ENCODE measurements around the gene AFAP1L2. TPM values are rescaled to one million over a fixed set of nuclear protein-coding genes. Genes with fewer than 3 reads are reported as not detected.

Gene AFAP1L2
- total RNA-seq, 1 donor from 2014 or later, result 5.7 TPM

DNA sequence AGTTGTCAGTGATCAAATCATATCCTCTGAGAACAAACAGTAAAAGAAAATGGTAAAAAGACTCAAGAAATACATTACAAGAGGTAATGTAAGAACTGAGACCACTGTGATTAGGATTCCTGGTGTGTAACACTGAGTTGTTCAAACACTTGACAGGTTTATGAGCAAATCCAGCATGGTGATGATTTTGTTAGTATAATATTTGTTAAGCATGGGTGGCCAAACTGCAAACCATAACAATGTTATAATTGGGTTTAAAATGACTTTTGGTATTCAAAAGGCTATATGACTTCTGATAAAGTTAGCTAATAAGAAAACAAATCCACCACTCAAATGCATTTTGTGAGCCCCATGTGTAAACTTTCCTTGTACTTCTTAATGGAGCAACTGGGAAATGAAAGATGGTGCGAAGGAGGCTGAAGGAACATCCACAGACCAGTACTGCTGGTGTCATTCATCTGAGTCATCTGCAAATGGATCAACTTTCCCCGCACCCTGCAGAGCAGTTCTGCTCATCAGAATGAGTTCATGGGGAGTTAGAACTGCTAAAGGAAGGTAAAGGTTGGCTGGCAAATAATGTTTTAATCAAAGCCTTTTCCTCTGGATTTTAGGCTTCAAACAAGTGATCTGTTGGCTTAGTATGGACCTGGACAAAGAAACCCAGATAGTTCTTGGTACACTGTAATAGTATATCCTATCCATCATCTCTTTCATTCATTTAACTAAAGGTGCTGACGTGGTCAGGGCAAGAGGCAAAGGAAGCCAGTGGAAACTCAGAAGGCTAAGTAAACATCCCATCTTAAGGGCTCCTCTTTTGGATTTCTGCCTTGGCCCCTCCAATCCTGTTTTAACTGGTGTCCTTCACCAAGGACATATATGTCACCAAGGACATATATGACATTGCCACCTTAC is 45.0 kb downstream of the AFAP1L2 start:
- H3K36me3 Mint-ChIP-seq (ENCODE audit: unreplicated experiment), result peaks cover 3% of the 10 kb centered on the region
- no peak overlapping the region for H3K4me3 Mint-ChIP-seq (ENCODE audit: unreplicated experiment)

DNA sequence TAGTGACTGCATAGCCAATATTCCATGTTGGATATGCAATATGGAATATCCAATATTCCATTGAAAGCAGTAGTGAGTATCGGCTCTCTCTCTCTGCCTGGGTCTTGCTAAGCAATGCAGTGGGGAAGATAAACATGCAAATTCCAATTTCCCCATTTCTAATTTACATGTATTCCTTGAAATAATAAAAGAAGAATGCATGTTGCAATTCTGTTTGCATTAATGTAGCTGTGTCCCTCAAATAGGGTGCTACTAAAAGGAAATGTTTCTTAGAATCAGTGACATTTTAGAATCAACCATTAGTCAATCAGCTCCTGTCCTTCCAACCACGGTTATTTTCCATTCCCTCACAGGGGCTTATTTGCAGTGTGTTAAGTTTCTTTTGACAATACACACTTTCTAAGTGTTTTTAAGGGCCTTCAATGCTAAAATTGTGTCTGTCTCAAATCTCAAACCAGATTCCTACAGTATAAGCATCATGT is 46.7 kb downstream of the AFAP1L2 start:
- DNase-seq (ENCODE audit: extremely low spot score, unreplicated experiment), result no peak
- Mint-ChIP-seq H3K27me3 (ENCODE audit: unreplicated experiment) (no peaks in the 10 kb centered on the region), H3K36me3 (ENCODE audit: unreplicated experiment) (peaks cover 3% of the 10 kb centered on the region), H3K9me3 (ENCODE audit: unreplicated experiment) (no peaks in the 10 kb centered on the region), H3K4me1 (ENCODE audit: unreplicated experiment) (peaks cover 49% of the 10 kb centered on the region), H3K27ac (ENCODE audit: unreplicated experiment) (peak overlapping the region; percentile 82), H3K4me3 (ENCODE audit: unreplicated experiment) (no peak overlapping the region)
- TF ChIP-seq, protein P1, sequence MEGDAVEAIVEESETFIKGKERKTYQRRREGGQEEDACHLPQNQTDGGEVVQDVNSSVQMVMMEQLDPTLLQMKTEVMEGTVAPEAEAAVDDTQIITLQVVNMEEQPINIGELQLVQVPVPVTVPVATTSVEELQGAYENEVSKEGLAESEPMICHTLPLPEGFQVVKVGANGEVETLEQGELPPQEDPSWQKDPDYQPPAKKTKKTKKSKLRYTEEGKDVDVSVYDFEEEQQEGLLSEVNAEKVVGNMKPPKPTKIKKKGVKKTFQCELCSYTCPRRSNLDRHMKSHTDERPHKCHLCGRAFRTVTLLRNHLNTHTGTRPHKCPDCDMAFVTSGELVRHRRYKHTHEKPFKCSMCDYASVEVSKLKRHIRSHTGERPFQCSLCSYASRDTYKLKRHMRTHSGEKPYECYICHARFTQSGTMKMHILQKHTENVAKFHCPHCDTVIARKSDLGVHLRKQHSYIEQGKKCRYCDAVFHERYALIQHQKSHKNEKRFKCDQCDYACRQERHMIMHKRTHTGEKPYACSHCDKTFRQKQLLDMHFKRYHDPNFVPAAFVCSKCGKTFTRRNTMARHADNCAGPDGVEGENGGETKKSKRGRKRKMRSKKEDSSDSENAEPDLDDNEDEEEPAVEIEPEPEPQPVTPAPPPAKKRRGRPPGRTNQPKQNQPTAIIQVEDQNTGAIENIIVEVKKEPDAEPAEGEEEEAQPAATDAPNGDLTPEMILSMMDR (IDR thresholded peaks at IDR 0.05), result no peak

More for the DNA sequence above, 45.0 kb downstream of the AFAP1L2 start:
- no peak for DNase-seq (ENCODE audit: extremely low spot score, unreplicated experiment)
- TF ChIP-seq, protein P1 (IDR thresholded peaks at IDR 0.05), result no peak
- peak overlapping the region; percentile 14 for H3K27ac Mint-ChIP-seq (ENCODE audit: unreplicated experiment)
- H3K9me3 Mint-ChIP-seq (ENCODE audit: unreplicated experiment), result peaks cover 2% of the 10 kb centered on the region
- peaks cover 36% of the 10 kb centered on the region for H3K4me1 Mint-ChIP-seq (ENCODE audit: unreplicated experiment)
- no peaks in the 10 kb centered on the region for H3K27me3 Mint-ChIP-seq (ENCODE audit: unreplicated experiment)

DNA sequence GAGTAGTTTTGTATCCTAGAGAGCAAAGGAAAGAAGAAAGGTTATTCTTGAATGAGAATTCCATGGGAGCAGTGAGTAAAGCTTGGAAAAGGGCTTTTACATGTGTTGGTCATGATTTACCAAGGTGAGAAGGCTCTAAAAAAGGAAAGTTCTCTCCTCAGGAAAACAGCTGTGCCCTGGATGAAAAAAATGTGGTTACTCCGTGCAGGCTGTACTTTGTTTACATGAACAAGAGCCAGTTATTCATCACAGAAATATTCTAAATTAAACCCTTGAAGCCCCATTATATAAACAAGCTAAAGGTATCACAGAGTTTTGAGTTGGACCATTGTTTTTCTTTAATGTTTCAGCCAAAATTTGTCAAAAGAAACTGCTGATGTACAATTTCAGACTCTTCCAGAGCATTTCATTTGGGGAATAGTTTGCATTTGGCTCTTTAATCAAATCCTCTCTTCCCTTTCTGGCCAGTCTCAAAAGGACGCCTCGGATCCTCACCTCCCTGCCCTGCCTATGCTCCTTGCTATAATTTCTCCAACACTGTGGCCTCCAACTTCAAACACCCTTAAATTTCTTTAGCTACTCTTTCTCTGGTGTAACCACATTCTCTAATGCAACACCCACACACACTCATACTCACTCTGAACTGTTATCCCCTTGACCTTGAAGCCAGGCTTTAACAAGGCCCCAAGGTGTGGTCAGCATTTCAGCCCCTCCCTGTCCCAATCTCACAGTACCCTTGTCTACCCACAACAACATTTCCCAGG is 47.4 kb downstream of the AFAP1L2 start:
- H3K27me3 Mint-ChIP-seq (ENCODE audit: unreplicated experiment), result no peaks in the 10 kb centered on the region
- peaks cover 49% of the 10 kb centered on the region for H3K4me1 Mint-ChIP-seq (ENCODE audit: unreplicated experiment)

DNA sequence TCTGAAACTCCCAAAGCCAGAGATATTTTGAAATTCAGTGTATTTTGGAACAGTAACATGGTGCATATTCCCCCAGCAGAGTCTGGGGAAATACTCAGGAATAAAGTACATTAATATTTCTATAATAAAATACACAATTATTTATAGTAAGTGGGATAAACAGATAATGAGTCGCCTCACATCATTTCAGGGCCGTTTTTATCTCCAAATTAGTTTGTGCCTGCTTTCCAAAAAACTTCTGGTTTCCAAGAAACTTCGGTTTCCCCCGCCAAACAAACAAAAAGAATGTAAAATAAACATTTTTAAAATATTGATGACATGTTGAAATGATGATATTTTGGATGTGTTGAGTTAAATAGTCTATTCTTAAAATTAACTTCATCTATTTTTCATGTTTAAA is 48.2 kb downstream of the AFAP1L2 start:
- H3K27ac Mint-ChIP-seq (ENCODE audit: unreplicated experiment), result no peak overlapping the region

More for the DNA sequence above, 47.4 kb downstream of the AFAP1L2 start:
- Mint-ChIP-seq H3K4me3 (ENCODE audit: unreplicated experiment) (no peak overlapping the region), H3K36me3 (ENCODE audit: unreplicated experiment) (peaks cover 2% of the 10 kb centered on the region), H3K9me3 (ENCODE audit: unreplicated experiment) (no peaks in the 10 kb centered on the region), H3K27ac (ENCODE audit: unreplicated experiment) (peak overlapping the region; percentile 82)
- DNase-seq (ENCODE audit: extremely low spot score, unreplicated experiment), result no peak
- TF ChIP-seq, protein P1 (IDR thresholded peaks at IDR 0.05), result no peak

More for the DNA sequence above, 48.2 kb downstream of the AFAP1L2 start:
- TF ChIP-seq, protein P1 (IDR thresholded peaks at IDR 0.05), result no peak
- no peaks in the 10 kb centered on the region for H3K27me3 Mint-ChIP-seq (ENCODE audit: unreplicated experiment)
- H3K36me3 Mint-ChIP-seq (ENCODE audit: unreplicated experiment), result no peaks in the 10 kb centered on the region
- H3K9me3 Mint-ChIP-seq (ENCODE audit: unreplicated experiment), result no peaks in the 10 kb centered on the region
- peaks cover 51% of the 10 kb centered on the region for H3K4me1 Mint-ChIP-seq (ENCODE audit: unreplicated experiment)
- H3K4me3 Mint-ChIP-seq (ENCODE audit: unreplicated experiment), result no peak overlapping the region
- no peak for DNase-seq (ENCODE audit: extremely low spot score, unreplicated experiment)

Measured in osteocyte (in vitro differentiated cells).